HG02885 (cell line): ENCODE measurements around the gene MATK.

Source experiments
- ATAC-seq: cut with Tn5 transposase; IDR thresholded peaks from one replicate; pipeline ENCODE4 v1.9.1; 2021; ENCODE audit warnings: mild to moderate bottlenecking; ENCODE audit not compliant: unreplicated experiment, poor library complexity

Gene MATK, protein sequence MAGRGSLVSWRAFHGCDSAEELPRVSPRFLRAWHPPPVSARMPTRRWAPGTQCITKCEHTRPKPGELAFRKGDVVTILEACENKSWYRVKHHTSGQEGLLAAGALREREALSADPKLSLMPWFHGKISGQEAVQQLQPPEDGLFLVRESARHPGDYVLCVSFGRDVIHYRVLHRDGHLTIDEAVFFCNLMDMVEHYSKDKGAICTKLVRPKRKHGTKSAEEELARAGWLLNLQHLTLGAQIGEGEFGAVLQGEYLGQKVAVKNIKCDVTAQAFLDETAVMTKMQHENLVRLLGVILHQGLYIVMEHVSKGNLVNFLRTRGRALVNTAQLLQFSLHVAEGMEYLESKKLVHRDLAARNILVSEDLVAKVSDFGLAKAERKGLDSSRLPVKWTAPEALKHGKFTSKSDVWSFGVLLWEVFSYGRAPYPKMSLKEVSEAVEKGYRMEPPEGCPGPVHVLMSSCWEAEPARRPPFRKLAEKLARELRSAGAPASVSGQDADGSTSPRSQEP

DNA sequence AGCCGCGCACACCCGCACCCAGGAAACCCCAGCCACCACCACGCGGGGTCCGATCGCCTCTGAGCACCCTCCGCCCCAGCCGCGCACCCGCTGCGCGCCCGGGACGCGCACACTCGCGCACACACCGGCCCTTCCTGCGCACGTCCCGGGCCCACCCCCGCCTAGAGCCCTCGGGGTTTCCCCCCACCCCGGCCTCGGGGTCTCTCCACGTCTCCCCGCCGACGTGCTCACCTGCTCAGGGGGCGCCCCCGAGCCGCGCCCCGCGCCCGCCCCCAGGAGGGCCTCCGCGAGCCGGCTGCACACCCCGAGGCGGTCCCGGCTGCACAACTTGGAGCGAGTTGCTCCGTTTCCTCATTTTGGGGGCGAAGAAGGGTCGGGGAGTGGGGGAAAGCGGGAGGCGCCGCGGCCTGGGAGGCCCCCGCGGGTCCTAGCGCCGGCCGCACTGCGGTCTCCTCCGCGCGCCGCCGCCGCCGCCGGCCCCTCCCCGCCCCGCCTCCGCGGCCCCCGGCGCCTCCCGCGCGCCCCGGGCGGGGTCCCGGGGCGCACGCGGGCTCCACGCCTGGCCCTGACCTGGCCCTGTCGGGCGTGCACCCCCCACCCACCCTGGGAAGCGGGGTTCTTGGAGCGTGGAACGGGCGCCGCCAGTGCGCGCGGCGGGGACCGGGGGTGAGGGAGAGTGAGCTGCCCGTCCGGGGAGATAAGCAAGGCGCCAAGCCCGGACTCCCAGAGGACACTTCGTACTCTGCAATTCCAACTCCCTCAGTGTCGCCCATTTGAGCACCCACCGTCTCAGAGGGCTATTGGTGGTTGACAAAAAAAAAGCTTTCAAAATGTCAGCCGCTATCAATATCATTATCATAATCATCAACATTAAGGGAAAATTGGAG is at the start of gene MATK:
Gene MATK, minus strand, starts transcription at position 444 of the 887 bp plus-strand sequence. CDS start 1,246 bp downstream, outside the sequence.
- no peak for ATAC-seq

GRCh38 chr19:3835055-3835435 is 48.9 kb upstream of the MATK start:
- no peak for ATAC-seq

- no peak for ATAC-seq
Observed at GRCh38 chr19:3834349-3835054, 48.3 kb upstream of the MATK start.

GRCh38 chr19:3833578-3834348 is 47.6 kb upstream of the MATK start:
- no peak for ATAC-seq

DNA sequence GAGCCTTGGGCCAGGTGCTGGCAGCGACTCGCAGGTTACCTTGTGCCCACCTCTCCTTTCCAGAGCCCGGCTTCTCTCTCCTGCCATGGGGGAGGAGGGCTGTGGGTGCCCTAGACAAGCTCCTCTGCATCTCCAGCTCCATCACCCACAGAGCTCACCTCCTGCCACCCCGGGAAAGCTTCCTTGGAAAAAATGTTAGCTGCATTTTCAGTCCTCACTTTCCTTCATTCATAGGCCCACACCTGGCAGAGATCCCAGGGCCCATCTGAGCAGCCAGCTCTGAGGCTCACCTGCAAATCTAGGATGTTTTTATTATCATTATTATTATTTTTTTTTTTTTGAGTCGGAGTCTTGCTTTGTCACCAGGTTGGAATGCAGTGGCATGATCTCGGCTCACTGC is 45.8 kb upstream of the MATK start:
- no peak for ATAC-seq

DNA sequence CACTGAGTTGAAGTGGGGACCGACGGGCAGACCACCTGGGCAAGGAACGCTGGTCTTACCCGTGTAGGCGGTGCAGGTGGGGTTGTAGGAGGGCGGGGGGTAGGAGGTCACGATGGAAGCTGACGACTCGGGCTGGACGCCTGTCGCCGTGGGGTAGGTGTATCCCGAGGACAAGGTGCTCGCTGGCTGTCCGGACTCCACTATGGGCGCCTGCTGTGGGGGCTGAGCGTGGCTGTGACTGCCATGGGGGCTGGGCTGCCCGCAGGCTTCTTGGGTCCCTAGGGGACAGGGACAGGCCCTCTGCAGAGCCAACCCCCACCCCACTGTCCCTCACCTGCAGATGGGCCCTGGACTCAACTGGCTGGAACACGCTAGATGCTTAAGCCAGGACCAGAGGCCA is 45.4 kb upstream of the MATK start:
- ATAC-seq = no peak

DNA sequence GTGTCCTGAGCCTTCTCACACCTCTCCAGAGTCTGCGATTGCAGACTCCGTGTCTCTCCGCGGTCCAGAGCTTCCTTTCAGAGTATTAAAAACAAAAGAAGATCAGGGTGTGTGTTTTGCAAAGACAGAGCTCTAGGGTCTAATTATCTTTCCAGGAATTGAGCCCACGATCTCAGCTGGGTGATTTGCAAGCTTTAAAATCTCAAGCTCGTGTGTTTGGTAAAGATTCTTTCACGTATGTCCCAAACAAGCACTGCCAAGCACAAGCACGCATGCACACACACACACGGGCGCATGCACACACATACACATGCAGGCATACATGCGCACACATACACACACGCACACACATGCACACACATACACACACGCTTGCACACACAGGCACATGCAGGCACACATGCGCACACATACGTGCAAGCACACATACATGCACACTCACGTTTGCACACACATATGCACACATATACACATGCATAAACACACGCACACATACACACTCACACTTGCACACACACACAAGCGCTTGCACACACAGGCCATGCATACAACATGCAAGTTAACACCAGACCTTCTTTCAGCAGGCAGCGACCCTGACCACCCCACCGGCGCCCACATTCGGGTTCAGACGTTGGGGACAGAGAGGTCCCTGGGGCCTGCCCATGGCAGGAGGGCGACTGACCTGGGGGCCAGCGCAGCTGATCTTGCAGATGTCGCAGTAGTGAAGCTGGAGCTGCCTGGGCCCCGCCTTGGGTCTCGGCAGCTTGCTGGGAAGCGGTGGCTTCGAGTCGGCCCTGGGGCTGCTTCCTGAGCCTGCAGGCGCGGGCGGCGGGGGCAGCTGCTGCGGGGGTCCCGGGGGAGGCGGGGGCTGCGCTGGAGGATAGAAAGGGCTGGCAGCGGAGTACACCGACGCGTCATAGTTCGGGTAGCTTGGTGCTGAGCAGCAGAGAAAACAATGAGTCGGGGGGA is 44.7 kb upstream of the MATK start:
- no peak for ATAC-seq

GRCh38 chr19:3827306-3827705 is 41.1 kb upstream of the MATK start:
- ATAC-seq = no peak

DNA sequence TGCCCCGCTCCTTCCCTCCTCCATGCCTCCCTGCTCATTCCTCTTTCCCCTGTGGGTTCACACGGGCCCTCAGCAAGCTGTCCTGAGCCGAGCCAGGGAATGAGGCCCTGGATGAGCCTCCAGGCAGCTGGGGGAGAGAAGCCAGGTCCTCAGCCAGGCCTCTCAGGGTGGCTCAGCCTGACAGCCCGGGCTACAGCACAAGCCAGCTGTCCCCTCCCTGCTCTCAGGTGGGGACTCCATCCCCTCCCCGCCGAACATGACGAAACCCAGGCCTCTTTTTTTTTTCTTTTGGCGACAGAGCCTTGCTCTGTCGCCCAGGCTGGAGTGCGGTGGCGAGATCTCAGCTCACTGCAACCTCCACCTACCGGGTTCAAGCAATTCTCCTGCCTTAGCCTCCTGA is 40.0 kb upstream of the MATK start:
- ATAC-seq = no peak

- no peak for ATAC-seq
Observed at GRCh38 chr19:3825286-3825956, 39.2 kb upstream of the MATK start.

DNA sequence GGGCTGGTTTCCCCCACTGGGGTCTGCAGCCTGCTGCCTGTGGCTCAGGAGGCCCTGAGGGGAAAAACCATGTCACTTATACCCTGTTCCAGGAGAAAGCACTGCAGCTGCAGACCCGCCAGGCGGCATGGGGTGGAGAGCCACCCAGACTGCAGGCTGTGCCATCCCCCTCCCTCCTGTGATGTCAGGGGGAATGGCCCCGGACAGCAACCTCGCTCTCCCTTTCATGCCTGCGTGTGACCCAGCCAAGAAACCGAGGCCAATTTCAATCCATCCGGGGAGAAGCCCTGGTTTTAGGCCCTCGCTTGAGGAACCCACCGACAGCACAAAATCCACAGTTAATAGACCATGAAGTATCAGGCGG is 37.2 kb upstream of the MATK start:
- ATAC-seq = no peak

- no peak for ATAC-seq
Observed at GRCh38 chr19:3822683-3823349, 36.6 kb upstream of the MATK start.

GRCh38 chr19:3821857-3822364 is 35.7 kb upstream of the MATK start:
- ATAC-seq = no peak

DNA sequence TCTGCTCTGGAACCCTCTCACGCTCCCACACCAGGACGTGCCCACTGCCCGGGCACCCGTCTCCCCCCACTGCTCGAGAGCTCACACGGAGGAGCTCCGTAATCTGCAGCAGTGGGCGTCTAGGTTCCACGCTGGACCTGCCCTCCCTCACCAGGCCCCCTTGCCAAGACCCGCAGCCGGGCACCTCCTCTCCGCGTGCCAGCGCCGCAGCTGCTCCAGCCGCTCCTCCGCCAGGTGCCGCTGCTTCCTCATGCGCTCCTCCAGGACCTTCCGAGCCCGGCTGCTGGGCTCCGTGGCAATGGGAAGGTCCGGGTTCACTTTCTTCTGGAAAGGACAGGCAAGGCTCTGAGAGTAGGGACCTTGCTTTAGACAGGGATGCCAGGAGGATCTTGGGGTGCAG is 35.0 kb upstream of the MATK start:
- no peak for ATAC-seq

DNA sequence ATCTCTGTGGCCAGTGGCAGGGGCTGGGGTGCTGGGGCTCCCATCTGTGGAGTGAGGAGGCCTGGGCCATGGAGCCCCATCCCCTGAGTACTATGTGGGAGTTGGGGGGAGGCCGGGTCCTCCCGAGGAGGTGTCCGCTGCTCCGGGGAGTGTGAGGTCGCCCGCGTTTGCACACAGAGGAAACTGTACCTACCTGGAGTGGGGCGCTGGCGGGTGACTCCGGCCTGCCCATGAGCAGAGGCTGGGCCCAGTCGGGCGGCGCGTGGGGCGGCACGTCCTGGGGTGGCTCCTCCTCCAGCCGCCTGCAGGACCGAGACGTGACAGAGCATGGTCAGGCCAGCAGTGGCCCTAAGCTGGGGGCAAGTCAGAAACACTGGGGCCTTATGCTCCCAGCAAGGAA is 33.8 kb upstream of the MATK start:
- no peak for ATAC-seq

GRCh38 chr19:3818918-3819317 is 32.7 kb upstream of the MATK start:
- no peak for ATAC-seq

DNA sequence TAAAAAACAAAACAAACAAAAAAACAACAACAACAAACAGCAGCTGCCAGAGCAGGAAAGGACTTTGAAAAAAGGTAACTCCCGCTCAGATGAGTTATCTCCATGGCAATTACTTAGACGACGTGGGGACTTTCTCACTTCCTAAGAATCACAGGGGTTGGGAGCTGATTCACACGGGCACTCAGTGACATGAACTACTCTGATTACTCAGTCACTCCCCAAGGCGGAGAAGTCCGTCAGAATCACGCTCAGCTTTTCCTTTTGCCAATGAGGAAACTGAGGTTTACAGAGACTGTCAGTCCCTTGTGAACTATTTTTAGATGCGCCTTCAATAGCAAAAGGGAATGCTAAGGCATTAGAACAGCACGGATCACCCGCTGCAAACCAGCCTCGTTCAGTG is 32.3 kb upstream of the MATK start:
- no peak for ATAC-seq

DNA sequence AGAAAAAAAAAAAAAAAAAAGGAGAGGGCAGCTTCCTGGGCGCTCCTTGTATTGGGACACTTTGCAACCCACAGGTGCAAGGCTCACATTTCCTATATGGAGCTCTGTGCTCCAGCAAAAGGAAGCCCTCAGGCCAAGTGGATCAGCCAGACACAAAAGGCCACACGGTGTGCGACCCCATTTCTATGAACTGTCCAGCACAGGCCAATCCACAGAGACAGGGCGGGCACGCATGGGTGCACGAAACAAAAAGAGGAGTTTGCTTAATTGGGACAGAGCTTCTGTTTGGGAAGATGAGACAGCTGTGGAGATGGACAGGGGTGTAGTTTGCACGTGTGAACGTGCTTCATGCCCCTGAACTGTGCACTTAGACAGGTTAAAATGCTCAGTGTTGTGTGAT is 31.6 kb upstream of the MATK start:
- no peak for ATAC-seq
